NOMO-1 treated with DMSO at 0.1 percent for 48 hours (cell line): Measurements from ENCODE around the gene ZNF335.
"Not testable (repeated sequence)": the region's sequence is repeated elsewhere in the genome, so short reads cannot be mapped to it uniquely, and the experiment has no call there.

Experiments
- DNase-seq: peaks from one replicate; lab custom pipeline; 2025; ENCODE audit not compliant: unreplicated experiment; lab: John Stamatoyannopoulos, UW

Gene ZNF335

DNA sequence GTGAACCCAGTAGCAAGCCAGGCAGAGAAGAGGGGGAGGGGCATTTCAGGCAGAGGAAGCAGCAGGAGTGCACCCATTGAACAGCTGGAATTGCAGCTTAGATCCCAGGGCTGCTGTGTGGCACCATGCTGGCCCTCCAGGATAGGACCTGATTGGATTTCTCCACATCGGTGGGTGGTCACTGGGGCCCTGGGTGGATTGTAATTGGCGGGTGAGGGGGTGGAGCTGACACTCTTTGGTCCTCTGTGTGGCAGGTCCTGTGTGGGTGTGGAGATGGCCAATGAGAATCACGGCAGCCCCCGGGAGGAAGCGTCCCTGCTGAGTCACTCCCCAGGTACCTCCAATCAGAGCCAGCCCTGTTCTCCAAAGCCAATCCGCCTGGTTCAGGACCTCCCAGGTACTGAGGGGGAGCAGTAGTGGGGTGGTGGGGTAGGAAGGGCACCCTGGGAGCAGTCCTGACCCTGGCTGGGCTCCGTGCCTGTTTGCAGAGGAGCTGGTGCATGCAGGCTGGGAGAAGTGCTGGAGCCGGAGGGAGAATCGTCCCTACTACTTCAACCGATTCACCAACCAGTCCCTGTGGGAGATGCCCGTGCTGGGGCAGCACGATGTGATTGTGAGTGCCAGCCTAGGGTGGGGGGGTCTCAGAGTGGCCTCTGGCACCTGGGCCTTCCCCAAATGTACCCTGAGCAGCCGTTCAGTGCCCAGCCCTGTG lies 33.1 kb downstream of the ZNF335 start:
- DNase-seq, result no peak

DNA sequence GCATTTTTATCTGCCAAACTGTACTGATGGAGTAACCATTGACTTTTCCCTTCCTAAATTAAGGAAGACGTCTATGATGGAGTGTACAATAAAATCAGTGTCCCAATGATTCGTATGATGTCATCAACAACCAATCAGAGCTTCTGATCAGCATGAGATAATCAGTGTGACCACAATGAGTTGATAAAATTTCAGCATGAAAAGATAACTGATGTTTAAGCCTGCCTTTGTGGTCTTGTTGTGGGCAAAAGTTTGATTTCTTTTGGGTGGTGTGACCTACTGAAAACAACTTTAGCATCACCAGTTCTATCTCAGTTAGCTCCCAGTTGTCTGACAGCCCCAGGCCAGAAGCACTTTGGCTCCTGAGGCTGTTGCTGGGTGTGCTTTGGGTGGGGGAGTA lies 34.2 kb downstream of the ZNF335 start:
- no peak for DNase-seq

- no peak for DNase-seq
Measured at GRCh38 chr20:45935416-45936046, 36.5 kb downstream of the ZNF335 start.

- peak; percentile 95 for DNase-seq
Measured at GRCh38 chr20:45934586-45935415, 37.2 kb downstream of the ZNF335 start, which contains the start of gene PCIF1. Gene PCIF1 (plus strand): TSS chr20:45934683. CDS start chr20:45939000, 4,317 bp downstream.

DNA sequence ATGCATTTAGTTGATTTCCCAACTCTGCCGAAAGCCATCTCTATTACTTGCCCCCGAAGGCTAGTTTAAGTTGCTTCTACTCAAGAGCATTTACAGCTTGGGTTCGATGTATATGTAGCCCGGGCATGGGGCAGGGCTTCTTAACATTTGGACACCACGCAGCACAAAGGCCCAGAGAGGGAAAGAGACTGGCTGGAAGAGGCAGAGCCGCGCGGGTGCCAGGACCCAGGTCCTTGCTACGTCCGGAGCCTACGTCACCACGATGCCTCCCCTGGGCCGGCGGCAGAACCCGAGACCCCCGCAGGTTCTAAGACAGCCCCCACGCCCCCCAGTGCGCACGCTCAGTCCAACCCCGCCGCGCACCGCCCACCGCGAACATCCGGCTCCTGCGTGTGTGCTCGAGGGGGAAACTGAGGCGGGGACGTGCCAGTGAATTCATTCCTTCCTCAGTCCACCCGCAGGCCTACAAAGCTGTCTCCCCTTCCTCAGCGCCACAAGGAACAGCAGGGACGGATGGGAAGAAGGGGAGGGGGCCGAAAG lies 37.9 kb downstream of the ZNF335 start:
- DNase-seq, result peak; percentile 42

- peak; percentile 68 for DNase-seq
Measured at GRCh38 chr20:45933266-45934045, 38.5 kb downstream of the ZNF335 start.

DNA sequence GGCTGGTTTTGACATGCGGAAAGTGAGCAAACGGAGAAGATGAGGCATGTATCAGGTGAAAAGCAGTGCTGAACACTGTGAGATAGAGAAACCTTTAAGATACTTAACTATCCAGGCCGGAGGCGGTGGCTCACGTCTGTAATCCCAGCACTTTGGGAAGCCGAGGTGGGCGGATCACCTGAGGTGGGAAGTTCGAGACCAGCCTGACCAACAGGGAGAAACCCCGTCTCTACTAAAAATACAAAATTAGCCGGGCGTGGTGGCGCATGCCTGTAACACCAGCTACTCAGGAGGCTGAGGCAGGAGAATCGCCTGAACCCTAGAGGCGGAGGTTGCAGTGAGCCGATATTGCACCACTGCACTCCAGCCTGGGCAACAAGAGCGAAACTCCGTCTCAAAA lies 40.3 kb downstream of the ZNF335 start:
- DNase-seq, result not testable (repeated sequence)

DNA sequence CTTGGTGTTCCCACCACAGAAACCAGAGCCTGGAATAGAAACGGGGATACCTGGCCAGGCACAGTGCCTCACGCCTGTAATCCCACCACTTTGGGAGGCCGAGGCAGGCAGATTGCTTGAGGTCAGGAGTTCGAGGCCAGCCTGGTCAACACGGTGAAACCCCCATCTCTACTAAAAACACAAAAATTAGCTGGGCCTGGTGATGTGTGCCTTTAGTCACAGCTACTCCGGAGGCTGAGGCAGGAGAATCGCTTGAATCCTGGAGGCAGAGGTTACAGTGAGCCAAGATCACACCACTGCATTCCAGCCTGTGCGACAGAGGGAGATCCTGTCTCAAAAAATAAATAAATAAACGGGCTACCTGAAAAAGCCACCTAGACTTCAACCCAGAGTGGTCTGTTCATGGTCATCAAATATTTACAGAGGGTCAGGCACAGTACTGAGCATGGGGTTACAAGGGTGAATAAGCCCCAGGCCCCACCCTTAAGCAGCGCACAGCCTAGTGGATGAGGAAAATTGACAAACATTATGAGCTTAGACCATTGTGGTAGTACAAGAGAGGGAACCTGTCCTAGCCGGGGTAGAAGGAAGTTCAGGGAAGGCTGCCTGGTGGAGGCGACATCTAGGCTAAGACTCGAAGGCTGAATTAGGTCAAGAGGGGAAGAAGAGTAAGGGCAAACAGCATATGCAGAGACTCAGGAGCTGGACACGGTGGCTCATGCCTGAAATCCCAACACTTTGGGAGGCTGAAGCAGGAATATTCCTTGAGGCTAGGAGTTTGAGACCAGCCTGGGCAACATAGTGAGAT lies 44.7 kb downstream of the ZNF335 start:
- no peak for DNase-seq

GRCh38 chr20:45926731-45927070 lies 45.3 kb downstream of the ZNF335 start:
- DNase-seq, result no peak

DNA sequence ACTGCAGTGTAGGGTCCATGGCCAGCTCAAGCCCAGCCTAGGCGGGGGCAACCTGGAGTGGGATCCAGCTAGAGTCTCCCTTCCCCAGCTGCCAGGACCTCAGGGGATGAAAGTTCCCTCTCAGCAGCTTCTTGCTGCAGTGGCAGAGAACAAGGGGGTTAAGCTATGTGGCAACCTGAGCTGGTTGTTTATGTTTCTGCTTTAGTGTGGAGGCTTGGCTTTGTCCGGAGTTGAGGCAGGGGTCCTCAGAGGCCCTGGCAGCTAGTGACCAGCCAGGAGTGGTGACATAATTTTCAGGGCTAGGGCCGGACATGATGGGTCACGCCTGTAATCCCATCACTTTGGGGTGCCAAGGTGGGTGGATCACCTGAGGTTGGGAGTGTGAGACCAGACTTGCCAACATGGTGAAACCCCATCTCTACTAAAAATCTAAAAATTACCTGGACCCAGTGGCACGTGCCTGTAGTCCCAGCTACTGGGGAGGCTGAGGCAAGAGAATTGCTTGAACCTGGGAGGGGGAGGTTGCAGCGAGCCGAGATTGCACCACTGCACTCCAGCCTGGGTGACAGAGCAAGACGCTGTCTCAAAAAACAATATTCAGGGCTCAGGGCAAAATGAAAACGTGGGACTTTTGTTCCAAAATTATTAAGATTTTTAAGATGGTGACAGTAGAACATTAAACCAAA lies 46.0 kb downstream of the ZNF335 start:
- DNase-seq, result no peak

DNA sequence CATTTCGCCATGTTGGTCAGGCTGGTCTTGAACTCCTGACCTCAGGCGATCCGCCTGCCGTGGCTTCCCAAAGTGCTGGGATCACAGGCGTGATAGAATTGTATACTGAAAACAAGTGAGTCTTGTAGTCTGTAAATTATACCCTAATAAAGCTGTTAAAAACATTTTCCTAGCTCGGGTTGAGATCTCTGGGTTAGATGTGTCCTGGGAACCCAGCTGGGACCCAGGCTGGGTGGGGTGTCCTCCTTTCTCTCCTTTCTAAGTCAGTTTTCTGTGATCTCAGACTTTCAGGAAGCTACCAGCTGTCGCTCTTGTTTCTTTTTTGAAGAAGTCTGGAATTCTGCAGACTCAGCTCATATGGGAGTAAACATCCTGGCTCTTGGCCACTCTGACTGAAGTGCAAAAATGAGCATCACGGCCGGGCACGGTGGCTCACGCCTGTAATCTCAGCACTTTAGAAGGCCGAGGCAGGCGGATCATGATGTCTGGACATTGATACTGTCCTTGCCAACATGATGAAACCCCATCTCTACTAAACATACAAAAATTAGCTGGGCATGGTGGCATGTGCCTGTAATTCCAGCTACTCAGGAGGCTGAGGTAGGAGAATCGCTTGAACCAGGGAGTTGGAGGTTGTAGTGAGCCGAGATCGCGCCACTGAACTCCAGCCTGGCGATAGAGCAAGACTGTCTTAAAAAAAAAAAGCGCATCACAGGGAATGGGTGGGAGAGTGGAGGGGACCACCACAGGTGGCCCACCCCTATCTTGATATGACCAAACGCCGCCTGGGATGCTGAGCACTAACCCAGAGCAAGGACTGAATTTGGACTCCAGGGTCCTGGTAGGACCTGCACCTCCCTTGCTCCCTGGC lies 47.4 kb downstream of the ZNF335 start:
- no peak for DNase-seq

DNA sequence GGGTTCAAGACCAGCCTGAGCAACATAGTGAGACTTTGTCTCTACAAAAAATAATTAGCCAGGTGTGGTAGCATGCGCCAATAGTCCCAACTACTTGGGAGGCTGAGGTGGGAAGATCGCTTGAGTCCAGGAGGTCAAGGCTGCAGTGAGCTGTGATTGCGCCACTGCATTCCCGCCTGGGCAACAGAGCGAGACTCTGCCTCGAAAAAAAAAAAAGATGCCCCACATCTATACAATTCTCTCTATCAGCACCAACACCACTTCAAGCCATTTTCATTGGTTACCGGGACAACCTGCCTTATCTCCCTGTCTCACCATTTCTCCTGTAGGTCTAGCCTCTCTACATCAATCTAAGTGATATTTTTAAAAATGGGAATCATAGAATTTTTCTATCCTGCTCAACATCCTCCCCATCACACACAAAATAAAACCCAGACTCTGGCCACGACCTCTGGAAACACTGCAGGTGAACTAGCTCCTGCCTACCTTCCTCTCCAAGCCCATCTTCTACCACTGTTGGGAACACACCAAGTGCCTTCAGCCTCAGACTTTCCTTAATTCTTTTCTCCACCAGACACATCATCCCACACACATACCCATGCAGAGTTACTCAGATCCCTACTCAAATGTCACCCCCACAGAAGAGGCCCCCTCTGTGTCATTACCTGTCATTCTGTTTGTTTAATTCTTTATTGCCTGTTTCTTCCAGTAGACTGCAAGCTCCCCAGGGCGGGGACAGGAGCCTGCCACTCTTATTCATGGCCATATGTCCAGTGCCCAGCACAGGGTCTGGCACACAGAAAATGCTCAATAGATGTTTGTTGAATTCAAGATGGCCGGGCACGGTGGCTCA lies 50.4 kb downstream of the ZNF335 start:
- DNase-seq, result no peak

- peak; percentile 23 for DNase-seq
Measured at GRCh38 chr20:45920462-45921336, 51.3 kb downstream of the ZNF335 start.

- no peak for DNase-seq
Measured at GRCh38 chr20:45919542-45920399, 52.2 kb downstream of the ZNF335 start.

DNA sequence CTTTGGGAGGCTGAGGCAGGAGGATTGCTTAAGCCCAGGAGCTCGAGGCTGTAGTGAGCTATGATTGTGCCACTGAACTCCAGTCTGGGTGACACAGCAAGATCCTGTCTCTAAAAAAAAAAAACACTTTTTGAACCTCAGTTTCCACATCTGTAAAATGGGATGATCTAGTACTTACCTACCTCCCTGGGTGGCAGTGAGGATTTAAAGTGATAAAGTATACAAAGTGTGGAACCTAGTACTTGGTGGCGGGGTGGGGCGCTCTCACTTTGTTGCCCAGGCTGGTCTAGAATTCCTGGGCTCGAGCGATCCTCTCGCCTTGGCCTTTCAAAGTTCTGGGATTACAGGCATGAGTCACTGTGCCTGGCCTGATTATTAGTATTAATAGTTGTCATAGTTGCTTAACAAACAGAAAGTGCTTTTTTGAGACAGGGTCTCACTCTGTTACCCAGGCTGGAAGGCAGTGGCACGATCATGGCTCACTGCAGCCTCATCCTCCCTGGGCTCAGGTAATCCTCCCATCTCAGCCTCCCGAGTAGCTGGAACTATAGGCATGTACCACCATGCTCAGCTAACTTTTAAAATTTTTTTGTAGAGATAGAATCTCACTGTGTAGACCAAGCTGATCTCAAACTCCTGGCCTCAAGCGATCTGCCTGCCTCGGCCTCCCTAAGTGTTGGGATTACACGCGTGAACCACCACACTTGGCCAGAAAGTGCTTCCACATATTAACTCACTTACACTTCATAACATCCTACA lies 53.0 kb downstream of the ZNF335 start:
- DNase-seq, result no peak
